Measurements from ENCODE around the gene PRICKLE2. TPM values are rescaled to one million over a fixed set of nuclear protein-coding genes. Genes with fewer than 3 reads are reported as not detected.

Gene PRICKLE2
- polyA plus RNA-seq, 1 experiment = 14.2 TPM

- peak overlapping the region; percentile 90 for H3K27ac ChIP-seq (ENCODE audit: low read depth, low read length)
- POLR2A ChIA-PET = interaction anchor here (0.7 to 1.4 kb wide), 3 partner anchors 28 to 262 kb away, joined by 4 to 7 read pairs (median 6); no protein-coding TSS in a partner anchor
- peaks cover 11% of the 10 kb centered on the region; the same call in 1 of the 2 replicates for H3K9me3 ChIP-seq (ENCODE audit: control insufficient read depth, insufficient read depth, low read length)
- H3K4me3 ChIP-seq (ENCODE audit: low read depth, low read length) = no peak overlapping the region
- H3K27me3 ChIP-seq (ENCODE audit: control insufficient read depth, insufficient read depth, low read length) = no peaks in the 10 kb centered on the region
- no peak for DNase-seq (ENCODE audit: low read depth, low spot score)
- no peak for TF ChIP-seq CTCF (IDR thresholded peaks at IDR 0.05; ENCODE audit: low read depth, low read length)
- CTCF ChIA-PET = interaction anchor here (1.1 to 1.2 kb wide), 2 partner anchors 14 to 25 kb away, joined by 3 to 5 read pairs; no protein-coding TSS in a partner anchor
Observed at GRCh38 chr3:64239841-64240240, 14.6 kb upstream of the PRICKLE2 start.

DNA sequence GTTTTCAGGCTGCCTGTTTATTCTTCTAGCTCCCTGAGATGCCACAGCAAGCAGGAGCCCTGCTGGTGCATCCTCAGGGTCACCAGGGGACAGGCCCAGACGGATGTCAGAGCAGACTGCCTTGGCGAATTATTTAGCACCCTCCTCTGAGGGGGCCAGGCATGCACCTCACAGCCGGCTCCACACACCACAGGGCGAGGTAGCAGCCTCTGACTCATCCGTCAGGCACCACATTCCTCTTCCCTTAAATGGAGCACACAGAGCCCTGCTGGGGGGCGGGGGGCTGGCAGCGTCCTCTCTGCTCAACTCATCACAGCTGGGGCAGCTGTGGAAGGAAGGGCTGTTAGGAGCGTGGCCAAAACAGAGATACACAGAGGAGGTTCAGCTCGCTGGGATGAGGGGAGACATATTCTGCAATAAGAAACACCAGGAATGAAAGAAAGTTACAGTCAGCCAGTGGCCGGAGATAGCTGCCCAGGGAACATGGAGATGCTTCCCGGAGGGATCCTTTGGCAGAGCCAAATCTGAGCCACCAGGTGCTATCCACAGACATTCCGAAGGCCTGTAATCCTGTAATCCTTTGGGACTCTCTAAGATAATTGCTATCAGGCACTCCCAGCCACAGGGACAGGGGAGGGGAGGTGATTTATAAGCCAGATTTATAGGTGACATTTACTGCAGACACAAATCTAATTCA is 13.9 kb upstream of the PRICKLE2 start:
- Histone ChIP-seq H3K27ac (ENCODE audit: low read depth, low read length) (peak overlapping the region; percentile 90), H3K9me3 (ENCODE audit: control insufficient read depth, insufficient read depth, low read length) (peaks cover 11% of the 10 kb centered on the region; the same call in 1 of the 2 replicates), H3K27me3 (ENCODE audit: control insufficient read depth, insufficient read depth, low read length) (no peaks in the 10 kb centered on the region), H3K4me3 (ENCODE audit: low read depth, low read length) (peak overlapping the region; percentile 37)
- POLR2A ChIA-PET = interaction anchor here (1.0 to 1.6 kb wide), 5 partner anchors 27 to 262 kb away, joined by 3 to 11 read pairs (median 5); no protein-coding TSS in a partner anchor
- peak; percentile 95 for DNase-seq (ENCODE audit: low read depth, low spot score)
- no peak for TF ChIP-seq CTCF (IDR thresholded peaks at IDR 0.05; ENCODE audit: low read depth, low read length)
- CTCF ChIA-PET = interaction anchor here (0.6 to 1.2 kb wide), 4 partner anchors 8 to 33 kb away, joined by 3 to 5 read pairs (median 3); no protein-coding TSS in a partner anchor

DNA sequence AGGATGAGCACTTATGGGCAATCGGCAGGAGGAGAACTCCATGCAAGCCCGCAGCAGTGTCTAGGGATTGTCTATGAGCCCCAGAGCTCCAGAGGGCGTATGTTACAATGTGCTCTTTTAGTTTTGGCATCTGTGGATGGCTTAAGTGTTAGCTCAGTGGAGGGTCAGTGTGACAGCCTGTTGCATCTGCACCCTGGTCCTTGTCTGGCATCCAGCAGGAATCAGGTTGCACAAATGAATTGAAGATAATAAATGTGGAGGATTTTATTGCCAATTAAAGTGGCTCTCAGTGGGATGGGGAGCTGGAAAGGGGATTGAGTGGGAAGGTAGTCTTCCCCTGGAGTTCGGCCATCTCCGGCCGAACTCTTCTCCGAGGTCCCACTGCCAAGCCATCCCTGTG is 11.8 kb upstream of the PRICKLE2 start:
- no peak overlapping the region for H3K27ac ChIP-seq (ENCODE audit: low read depth, low read length)
- ChIA-PET POLR2A (no interaction called here), CTCF (interaction anchor here (1.2 to 1.7 kb wide), 2 partner anchors 12 to 247 kb away, joined by 3 read pairs; partner anchors contain the start of gene PRICKLE2)
- no peak for TF ChIP-seq CTCF (IDR thresholded peaks at IDR 0.05; ENCODE audit: low read depth, low read length)
- no peaks in the 10 kb centered on the region for H3K27me3 ChIP-seq (ENCODE audit: control insufficient read depth, insufficient read depth, low read length)
- no peak for DNase-seq (ENCODE audit: low read depth, low spot score)
- no peak overlapping the region for H3K4me3 ChIP-seq (ENCODE audit: low read depth, low read length)
- H3K9me3 ChIP-seq (ENCODE audit: control insufficient read depth, insufficient read depth, low read length) = peaks cover 11% of the 10 kb centered on the region; the same call in 1 of the 2 replicates

- CTCF ChIA-PET = interaction anchor here (0.6 to 1.7 kb wide), 2 partner anchors 11 to 94 kb away, joined by 3 read pairs; partner anchors contain the start of gene PRICKLE2
- TF ChIP-seq CTCF (IDR thresholded peaks at IDR 0.05; ENCODE audit: low read depth, low read length) = no peak
- POLR2A ChIA-PET = no interaction called here
- H3K4me3 ChIP-seq (ENCODE audit: low read depth, low read length) = no peak overlapping the region
- peaks cover 11% of the 10 kb centered on the region; the same call in 1 of the 2 replicates for H3K9me3 ChIP-seq (ENCODE audit: control insufficient read depth, insufficient read depth, low read length)
- DNase-seq (ENCODE audit: low read depth, low spot score) = no peak
- H3K27ac ChIP-seq (ENCODE audit: low read depth, low read length) = no peak overlapping the region
- H3K27me3 ChIP-seq (ENCODE audit: control insufficient read depth, insufficient read depth, low read length) = no peaks in the 10 kb centered on the region
Observed at GRCh38 chr3:64235605-64236004, 10.3 kb upstream of the PRICKLE2 start.

GRCh38 chr3:64234571-64234970 is 9.3 kb upstream of the PRICKLE2 start:
- Histone ChIP-seq H3K9me3 (ENCODE audit: control insufficient read depth, insufficient read depth, low read length) (peaks cover 11% of the 10 kb centered on the region; the same call in 1 of the 2 replicates), H3K27ac (ENCODE audit: low read depth, low read length) (no peak overlapping the region), H3K4me3 (ENCODE audit: low read depth, low read length) (no peak overlapping the region), H3K27me3 (ENCODE audit: control insufficient read depth, insufficient read depth, low read length) (no peaks in the 10 kb centered on the region)
- POLR2A ChIA-PET = no interaction called here
- no peak for DNase-seq (ENCODE audit: low read depth, low spot score)
- TF ChIP-seq CTCF (IDR thresholded peaks at IDR 0.05; ENCODE audit: low read depth, low read length) = no peak
- CTCF ChIA-PET = interaction anchor here (0.9 to 1.6 kb wide), 2 partner anchors 13 to 250 kb away, joined by 4 read pairs; no protein-coding TSS in a partner anchor

Measured in AG04450 (cell line).